Mesothelial cell of epicardium (in vitro differentiated cells): Measurements from ENCODE around the gene ATP6V1G2. TPM values are rescaled to one million over a fixed set of nuclear protein-coding genes. Genes with fewer than 3 reads are reported as not detected.

Source experiments
- DNase-seq, 2 experiments: peaks; one replicate each; pipeline ENCODE4 v3.0.0; 2021; ENCODE audit warnings: low spot score in 2 of 2; ENCODE audit not compliant: unreplicated experiment in 2 of 2
- H3K27ac Mint-ChIP-seq: 2 replicates; pipeline ENCODE4 v1.8.0; 2021; ENCODE audit warnings: mixed read lengths
- H3K27me3 Mint-ChIP-seq: 2 replicates; pipeline ENCODE4 v1.8.0; 2021; ENCODE audit warnings: low read depth, mixed read lengths
- H3K36me3 Mint-ChIP-seq: 2 replicates; pipeline ENCODE4 v1.8.0; 2021; ENCODE audit warnings: mixed read lengths
- H3K4me1 Mint-ChIP-seq: 2 replicates; pipeline ENCODE4 v1.8.0; 2021; ENCODE audit warnings: mixed read lengths
- H3K4me3 Mint-ChIP-seq: 2 replicates; pipeline ENCODE4 v1.8.0; 2021; ENCODE audit warnings: mild to moderate bottlenecking, moderate library complexity, mixed read lengths
- H3K9me3 Mint-ChIP-seq: 2 replicates; pipeline ENCODE4 v1.8.0; 2021; ENCODE audit warnings: mixed read lengths
- CTCF ChIP-seq: fragments of 200-600 bp; sonication (generic); IDR thresholded peaks from one replicate; pipeline ENCODE4 v1.5.0; 2021; ENCODE audit warnings: antibody characterized with exemption; ENCODE audit not compliant: unreplicated experiment
- total RNA-seq: library from RNA; stranded (reverse); gene quantifications from 3 replicates; pipeline ENCODE4 v1.2.1, GENCODE V29; 2021

The ATP6V1G2 gene
- total RNA-seq, 1 donor from 2014 or later, result 2.5 TPM

GRCh38 chr6:31567531-31568370, 21.3 kb upstream of the ATP6V1G2 start:
- no peaks in the 10 kb centered on the region for H3K36me3 Mint-ChIP-seq
- no peak overlapping the region for H3K27ac Mint-ChIP-seq
- TF ChIP-seq CTCF, result no peak

DNA sequence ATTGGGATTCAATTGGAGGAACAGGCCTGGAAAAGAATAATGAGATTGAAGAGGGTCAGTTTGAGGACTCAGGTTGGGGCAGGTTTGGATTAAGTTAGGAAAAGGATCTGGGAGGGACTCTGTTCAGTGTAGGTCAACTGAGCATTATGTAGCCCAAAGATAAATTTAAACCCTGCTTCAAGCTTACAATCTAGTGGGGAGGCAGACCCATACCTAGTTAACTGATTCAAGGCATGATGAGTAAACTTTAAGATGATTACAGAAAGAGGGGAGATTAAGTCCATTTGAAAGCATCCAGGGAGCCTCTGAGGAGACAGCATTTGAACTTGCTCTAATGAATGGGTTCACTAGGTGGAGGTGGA, 14.3 kb upstream of the ATP6V1G2 start:
- Mint-ChIP-seq H3K36me3 (peaks cover 6% of the 10 kb centered on the region), H3K27ac (peak overlapping the region; percentile 27), H3K4me3 (no peak overlapping the region), H3K27me3 (no peaks in the 10 kb centered on the region), H3K4me1 (no peaks in the 10 kb centered on the region), H3K9me3 (no peaks in the 10 kb centered on the region)
- DNase-seq, result no peak
- no peak for TF ChIP-seq CTCF

More at GRCh38 chr6:31567531-31568370, 21.3 kb upstream of the ATP6V1G2 start:
- Mint-ChIP-seq H3K4me3 (no peak overlapping the region), H3K9me3 (no peaks in the 10 kb centered on the region), H3K27me3 (peaks cover 7% of the 10 kb centered on the region), H3K4me1 (no peaks in the 10 kb centered on the region)
- DNase-seq, result no peak

DNA sequence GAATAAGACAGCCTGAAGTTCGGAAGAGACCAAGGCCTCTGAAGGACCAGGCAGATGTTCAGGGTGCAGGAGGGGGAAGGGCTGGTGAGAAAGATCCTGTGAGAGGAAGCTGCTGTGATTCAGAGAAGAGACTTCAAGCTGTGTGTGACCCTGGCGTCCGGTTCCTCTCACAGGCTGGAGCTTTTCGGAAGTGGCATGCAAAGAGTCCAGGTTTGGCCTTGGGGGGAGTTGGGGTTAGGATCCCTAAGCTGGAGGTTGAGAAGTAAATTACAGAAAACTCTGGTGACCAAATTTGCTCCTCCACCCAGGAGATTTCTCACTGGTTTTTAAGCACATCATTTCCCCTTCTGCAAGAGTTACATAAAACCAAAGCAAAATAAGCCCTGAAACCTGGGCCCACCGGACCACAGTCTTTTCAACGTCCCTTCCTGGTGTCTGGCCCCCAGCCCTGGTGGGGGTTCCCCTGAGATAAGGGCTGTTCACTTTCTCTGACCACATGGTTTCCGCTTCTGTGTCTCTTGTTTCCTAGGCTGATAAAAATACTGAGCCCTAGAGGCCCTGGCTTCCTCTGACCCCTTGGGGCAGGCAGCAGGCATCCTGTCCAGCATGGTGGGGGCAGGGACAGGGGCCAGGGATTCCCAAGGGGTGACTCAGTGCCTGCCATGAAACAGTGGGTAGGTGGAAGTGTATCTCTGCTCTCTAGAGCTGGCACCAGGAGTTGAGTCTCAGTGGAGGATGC, 13.7 kb upstream of the ATP6V1G2 start:
- TF ChIP-seq CTCF, result no peak
- DNase-seq, result no peak
- H3K4me1 Mint-ChIP-seq, result no peaks in the 10 kb centered on the region
- no peaks in the 10 kb centered on the region for H3K9me3 Mint-ChIP-seq
- peaks cover 6% of the 10 kb centered on the region for H3K36me3 Mint-ChIP-seq
- H3K27me3 Mint-ChIP-seq, result no peaks in the 10 kb centered on the region
- H3K4me3 Mint-ChIP-seq, result no peak overlapping the region
- peak overlapping the region; percentile 27 for H3K27ac Mint-ChIP-seq

DNA sequence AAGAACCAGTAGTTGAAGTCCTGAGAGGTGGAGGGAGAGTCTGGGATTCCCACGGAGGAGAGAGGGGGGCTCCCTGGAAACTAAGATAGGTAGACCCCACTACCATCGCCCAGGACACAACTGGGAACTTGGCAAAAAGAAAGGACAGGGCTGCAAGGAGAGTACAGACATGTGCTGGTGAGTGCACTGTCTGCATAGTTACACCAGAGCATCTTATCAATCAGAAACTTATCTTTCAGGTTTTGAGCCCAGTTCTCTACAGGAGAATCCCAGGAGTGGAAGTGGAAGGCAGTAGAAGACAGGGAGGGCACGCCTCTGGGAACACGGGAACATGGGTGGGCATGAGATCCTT, 13.2 kb upstream of the ATP6V1G2 start:
- no peak for TF ChIP-seq CTCF
- H3K4me1 Mint-ChIP-seq, result no peaks in the 10 kb centered on the region
- no peaks in the 10 kb centered on the region for H3K9me3 Mint-ChIP-seq
- peaks cover 9% of the 10 kb centered on the region for H3K36me3 Mint-ChIP-seq
- H3K27ac Mint-ChIP-seq, result no peak overlapping the region
- H3K4me3 Mint-ChIP-seq, result no peak overlapping the region
- H3K27me3 Mint-ChIP-seq, result no peaks in the 10 kb centered on the region
- DNase-seq, result no peak

- no peak for DNase-seq
- H3K36me3 Mint-ChIP-seq, result peaks cover 10% of the 10 kb centered on the region
- no peak overlapping the region for H3K27ac Mint-ChIP-seq
- H3K27me3 Mint-ChIP-seq, result no peaks in the 10 kb centered on the region
- no peaks in the 10 kb centered on the region for H3K4me1 Mint-ChIP-seq
- no peak for TF ChIP-seq CTCF
- no peaks in the 10 kb centered on the region for H3K9me3 Mint-ChIP-seq
- H3K4me3 Mint-ChIP-seq, result no peak overlapping the region
Measured at GRCh38 chr6:31558631-31559500, 12.5 kb upstream of the ATP6V1G2 start.
